ENCODE results near the gene ATP5PO.

GRCh38 chr21:33940164-33940880 is 24.7 kb upstream of the ATP5PO start:
- TF ChIP-seq EZH2phosphoT487 (IDR thresholded peaks at IDR 0.05; ENCODE audit: borderline replicate concordance, low read length) (no peak), CTCF (IDR thresholded peaks at IDR 0.05; ENCODE audit: low read depth, low read length, poor library complexity, severe bottlenecking) (no peak)

Measured in DOHH2 (cell line).